ENCODE results near the gene DBET.
"Not testable (repeated sequence)": the region's sequence is repeated elsewhere in the genome, so short reads cannot be mapped to it uniquely, and the experiment has no call there.

DBET gene

DNA sequence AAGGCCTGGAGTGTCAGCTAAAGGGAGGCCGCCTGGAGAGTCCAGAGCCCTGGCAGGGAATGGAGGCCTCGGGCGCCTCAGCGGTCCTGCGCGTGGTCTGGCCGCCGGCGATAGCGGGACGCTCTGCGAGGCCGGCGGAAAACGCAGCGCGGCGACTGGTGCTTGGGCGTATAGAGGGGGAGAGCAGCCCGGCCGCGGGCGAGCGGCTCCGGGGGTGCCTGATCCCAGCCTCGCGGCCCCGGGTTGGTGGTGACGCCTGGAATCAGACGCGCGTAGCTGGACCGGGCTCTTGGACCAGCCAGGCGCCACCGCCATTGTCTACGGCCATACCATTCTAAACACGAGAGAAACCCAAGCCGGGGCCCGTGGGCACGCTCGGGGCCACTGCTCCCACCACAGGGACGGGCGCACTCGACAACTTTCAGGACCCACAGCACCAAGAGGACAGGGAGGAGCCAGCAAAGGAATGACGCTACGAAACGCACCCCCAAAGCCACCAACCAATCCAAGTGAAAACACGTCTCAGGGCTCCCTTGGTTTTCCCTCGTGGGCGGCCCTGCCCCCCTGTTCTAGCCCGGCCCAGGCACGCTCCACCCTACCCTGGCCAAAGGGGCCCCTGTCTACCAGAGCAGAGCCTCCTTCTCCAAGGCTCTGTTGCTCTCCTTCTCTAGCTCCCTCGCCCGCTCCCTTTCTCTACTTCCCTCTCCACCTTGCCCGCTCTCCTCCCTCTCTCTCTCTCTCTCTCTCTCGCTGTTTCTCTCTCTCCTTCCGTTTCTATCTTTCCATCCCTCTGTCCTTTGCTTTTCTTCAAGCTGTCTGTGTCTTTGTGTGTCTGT, 45.1 kb upstream of the DBET start:
- no peak overlapping the region for H3K27ac ChIP-seq
- no peak for TF ChIP-seq ZFX (IDR thresholded peaks at IDR 0.05; ENCODE audit: borderline replicate concordance)

DNA sequence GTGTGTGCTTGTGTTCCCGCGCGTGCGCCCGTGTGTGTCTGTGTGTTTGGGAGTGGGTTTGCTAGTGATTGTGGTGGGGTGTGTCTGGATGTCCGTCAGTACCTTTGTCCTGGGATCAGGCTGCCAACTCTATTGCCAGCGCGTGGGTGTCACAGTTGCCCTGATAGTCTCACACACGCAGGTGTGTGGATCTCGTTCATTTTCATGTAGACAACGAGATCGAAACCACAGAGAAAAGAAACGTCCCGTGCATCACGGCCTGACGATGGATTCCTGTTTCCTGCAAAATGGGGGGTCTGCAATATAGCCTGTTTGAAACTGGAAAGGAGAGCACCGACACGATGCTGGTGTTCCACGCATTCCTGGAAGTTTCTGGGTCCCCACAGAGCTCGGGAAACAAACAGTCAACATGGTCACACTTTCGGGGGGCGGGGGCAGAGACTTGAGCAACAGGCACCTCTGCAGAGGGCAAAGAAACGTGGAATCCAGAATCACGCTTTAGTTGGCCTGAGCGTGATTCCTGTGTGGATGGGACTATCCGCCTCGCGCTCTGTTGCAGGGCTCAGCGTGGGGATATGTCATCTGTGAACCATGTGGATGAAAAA, 44.3 kb upstream of the DBET start:
- not testable (repeated sequence) for H3K27ac ChIP-seq

DNA sequence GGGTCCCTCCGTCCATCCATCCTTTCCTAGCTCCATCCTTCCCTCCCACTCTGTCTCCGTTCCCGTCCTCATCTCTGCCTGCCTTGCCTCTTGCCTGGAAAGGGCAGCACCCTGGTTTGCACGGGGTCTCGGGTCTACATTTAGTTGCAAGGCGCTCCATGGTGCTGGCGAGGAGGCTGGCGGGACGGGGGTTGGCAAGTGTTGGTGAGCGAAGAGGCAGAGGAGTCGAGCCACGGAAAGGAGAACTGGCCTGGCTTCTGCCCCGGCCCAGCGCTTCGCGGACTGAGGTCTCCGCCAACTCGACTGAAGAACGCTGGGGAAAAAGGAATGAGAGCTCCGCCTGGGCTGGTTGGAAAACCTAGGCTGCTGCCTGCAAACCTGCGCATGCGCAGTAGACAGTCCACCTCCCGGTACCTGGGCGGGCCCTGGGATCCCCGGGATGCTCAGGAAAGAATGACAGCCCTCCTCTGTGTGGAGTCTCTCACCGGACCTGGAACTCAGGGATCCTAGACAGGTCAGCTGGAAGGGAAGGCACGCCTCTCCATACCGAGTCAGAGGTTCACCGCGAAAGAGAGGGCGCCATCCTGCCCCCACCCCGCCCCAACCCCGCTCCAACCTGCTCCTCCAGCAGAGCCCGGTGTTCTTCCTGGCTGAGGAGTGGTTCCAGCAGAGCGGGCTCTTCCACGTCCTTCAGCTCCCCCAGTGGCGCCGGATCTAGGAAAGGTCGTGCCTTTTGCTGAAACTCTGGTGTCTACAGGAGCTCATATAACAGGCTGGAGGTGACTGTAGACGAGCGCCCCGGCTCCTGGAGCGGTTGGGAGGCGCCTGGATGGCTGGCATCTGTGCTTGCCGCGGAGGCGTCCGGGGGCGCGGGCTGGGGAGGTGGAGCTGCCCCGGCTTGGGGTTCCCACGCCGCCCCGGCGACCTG, 43.2 kb upstream of the DBET start:
- TF ChIP-seq ZFX (IDR thresholded peaks at IDR 0.05; ENCODE audit: borderline replicate concordance) = no peak
- TF ChIP-seq, protein P1, sequence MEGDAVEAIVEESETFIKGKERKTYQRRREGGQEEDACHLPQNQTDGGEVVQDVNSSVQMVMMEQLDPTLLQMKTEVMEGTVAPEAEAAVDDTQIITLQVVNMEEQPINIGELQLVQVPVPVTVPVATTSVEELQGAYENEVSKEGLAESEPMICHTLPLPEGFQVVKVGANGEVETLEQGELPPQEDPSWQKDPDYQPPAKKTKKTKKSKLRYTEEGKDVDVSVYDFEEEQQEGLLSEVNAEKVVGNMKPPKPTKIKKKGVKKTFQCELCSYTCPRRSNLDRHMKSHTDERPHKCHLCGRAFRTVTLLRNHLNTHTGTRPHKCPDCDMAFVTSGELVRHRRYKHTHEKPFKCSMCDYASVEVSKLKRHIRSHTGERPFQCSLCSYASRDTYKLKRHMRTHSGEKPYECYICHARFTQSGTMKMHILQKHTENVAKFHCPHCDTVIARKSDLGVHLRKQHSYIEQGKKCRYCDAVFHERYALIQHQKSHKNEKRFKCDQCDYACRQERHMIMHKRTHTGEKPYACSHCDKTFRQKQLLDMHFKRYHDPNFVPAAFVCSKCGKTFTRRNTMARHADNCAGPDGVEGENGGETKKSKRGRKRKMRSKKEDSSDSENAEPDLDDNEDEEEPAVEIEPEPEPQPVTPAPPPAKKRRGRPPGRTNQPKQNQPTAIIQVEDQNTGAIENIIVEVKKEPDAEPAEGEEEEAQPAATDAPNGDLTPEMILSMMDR (IDR thresholded peaks at IDR 0.05) = no peak
- no peak overlapping the region for H3K27ac ChIP-seq

DNA sequence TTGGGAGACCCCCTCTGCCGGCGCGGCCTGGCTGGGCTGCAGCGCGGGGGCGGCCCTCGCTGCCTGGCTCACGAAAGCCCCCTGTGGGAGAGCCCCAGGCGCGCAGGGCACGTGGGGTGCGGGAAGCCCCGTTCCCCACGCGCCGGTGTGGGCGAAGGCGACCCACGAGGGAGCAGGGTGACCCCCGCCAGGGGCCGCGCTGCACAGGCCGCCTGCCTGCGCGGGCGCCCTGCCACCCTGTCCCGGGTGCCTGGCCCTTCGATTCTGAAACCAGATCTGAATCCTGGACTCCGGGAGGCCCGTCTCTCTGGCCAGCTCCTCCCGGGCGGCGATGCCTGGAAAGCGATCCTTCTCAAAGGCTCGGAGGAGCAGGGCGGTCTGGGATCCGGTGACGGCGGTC, 42.3 kb upstream of the DBET start:
- H3K27ac ChIP-seq = not testable (repeated sequence)

DNA sequence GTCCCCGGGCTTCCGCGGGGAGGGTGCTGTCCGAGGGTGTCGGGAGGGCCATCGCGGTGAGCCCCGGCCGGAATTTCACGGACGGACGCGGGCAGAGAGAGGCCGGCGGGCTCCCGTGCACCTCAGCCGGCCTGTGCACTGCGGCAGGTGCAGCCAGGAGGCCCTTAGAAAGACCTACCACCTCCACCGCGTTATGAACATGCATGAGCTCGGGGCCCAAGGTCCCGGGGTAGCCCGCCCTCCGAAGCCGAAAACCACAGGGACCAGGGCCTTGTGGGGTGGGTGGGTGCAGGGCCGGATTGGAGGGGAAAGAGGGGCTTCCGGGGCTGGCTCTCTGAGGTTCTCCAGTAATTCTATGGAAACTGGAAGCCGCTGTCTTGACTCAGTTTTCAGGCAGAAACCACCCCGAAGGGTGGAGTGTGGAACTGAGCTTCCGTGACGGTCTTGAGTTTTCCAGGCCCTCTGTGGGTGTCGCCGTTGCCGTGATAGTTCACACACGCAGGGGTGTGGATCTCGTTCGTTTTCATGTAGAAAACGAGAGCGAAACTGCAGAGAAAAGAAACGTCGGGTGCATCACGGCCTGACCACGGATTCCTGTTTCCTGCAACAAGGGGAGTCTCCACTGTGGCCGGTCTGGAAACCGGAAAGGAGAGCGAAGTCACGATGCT, 41.6 kb upstream of the DBET start:
- H3K27ac ChIP-seq = not testable (repeated sequence)

DNA sequence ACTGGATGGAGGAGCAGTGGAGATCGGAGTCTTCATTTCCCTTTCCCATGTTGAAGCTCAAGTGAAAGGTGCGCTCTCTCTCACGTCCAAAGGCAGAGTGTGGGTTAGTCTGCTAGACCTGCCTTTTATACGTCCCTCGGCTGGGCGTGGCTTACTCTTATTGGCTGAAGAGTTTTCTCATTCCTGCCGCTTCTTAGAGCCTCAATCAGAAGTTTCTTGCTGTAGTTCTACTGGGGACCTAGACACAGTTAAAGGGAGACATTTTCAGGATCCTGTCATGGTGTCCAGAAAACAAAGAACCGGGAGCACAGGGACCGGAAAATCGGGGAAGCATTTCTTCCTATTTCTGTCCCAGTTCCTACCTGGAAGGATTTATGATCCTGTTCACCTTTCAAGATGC, 37.1 kb upstream of the DBET start, which contains the start of gene FRG2:
Gene FRG2 (minus strand): TSS at position 101 of the 400 bp plus-strand sequence. CDS start 52 bp downstream, at position 49.
- H3K27ac ChIP-seq = not testable (repeated sequence)

DNA sequence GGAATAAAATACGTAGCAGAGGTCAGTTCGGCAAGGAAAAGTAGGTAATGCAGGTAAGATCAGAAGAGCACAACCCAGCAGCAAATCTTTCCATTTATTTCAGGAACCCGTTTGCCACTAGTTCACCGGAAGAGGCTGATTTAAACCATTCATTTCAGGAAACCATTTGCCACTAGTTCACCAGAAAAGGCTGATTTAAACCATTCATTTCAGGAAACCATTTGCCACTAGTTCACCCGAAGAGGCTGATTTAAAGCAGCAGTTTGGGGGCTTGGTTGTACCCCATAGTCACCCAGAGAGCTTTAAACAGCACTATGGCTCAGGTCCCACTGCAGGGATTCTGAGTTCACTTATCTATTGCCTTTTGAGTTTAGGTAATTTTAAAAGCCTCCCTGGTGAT, 33.0 kb upstream of the DBET start:
- H3K27ac ChIP-seq = not testable (repeated sequence)

DNA sequence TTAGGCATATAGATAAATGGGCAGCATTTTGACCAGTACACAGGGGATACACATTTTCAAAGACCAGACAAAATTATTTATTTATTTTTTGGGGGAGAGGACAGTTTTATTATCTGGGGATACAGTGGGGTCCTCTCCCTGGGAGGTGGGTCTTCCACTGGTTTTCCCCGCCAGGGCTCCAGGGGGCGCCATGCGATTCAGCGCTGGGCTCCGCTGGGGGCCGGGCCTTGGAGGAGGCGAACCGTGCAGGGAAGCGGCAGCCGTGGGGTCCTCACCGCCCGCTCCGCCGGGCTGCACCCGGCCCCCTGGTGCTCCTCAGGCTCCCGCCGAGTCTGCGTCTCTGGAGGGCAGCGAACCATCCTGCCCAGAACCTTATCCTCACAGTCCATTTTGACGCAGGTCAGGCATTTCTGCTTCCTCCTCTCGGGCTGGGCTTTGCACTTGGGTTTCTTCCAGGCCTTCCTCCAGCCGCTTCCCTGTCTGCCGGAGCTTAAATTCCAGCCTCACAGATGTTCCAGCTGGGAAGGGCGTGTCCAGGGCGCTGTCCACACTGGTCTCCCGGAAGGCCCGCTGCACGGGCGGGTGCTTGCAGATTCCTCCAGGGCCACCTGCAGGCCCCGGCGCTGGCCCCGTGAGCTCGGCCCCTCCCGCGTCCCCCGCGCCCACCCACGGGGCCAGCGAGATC, 26.5 kb upstream of the DBET start:
- TF ChIP-seq, protein P1 (IDR thresholded peaks at IDR 0.05) = peak; percentile 19
- H3K27ac ChIP-seq = not testable (repeated sequence)

DNA sequence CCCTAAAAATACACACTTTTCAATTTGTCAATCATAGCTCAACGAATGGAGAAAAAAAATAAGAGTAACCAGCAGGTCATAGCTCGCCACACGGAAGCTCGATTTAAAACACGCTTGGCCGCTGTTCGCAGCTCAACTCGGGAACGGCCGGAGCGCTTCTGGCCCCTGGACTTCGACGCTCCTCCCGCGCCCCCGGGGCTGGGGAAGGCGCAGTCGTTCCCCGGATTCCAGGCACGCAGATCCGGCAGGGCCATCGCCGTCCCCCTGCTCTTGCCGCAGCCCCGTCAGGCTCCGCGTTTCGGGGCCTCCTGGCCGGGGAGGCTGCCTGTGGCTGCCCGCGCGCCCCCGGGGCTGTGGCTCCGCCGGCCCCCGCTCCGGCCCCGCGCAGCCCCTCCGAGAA, 23.4 kb upstream of the DBET start:
- H3K27ac ChIP-seq = not testable (repeated sequence)

DNA sequence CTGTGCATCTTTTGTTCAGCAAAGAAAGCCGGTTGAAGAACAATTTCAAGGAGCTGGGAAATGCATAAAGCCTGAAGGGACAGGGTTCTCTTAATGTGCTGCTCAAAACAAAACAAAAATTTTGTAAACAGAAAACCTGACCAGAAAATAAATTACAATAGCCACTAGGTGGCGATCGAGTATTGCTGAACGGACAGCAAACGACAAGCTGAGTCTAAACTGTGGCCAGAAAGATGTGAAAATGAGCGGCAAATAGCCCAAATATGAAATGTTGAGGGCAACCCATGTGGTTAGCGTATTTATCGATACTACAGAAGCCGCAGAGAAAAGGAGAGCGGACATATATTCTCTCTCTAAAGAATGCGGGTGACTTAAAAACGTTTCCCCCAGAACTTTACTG, 16.7 kb upstream of the DBET start:
- H3K27ac ChIP-seq = not testable (repeated sequence)

DNA sequence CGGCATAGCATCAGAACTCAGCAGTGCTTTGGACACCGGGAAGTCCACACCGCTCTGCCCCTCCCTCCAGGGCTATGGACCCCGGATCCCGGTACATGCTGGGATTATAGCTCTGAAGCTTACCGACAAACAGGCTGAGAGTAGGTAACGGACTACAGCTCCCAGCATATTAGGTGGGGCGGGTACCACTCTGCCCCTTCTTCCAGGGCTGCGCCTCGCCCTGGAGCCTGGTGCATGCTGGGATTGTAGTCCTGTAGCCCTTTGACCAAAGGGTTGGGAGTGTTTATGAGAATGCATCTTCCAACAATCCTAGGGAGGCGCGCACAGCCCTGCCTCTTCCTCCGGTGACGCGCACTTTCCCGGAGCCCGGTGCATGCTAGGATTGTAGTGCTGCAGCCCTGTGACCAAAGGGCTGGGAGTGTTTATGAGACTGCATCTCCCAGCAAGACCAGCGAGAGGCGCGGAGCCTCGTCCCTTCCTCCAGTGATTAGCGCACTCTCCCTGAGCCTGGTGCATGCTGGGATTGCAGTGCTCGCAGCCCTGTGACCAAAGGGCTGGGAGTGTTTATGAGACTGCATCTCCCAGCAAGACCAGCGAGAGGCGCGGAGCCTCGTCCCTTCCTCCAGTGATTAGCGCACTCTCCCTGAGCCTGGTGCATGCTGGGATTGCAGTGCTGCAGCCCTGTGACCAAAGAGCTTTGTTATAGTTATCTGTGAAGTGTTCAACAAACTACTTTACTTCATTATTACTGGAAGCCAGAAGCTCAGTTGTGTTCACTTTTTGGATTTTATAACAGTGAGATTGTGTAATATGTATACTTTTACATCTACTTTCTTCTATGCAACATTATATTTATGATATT, 14.7 kb upstream of the DBET start:
- not testable (repeated sequence) for H3K27ac ChIP-seq

DNA sequence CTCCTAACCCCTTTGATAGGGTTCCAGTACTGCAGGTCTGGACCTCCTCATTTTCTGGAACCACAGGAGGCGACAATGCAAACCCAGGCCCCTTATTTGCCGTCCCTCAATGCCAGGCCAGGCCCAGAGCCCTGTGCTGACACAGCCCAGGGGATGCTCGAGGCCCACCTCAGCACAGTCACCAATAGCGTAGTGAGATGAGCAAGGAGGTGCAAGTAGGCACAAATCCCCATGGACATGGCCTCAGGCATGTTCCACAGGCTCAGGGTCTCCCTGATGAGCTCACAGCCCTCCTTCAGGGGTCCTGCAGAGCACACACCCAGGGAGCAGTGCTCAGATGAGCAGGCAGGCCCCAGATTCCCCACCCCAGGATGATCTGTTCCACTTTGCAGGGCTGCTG, 5.3 kb upstream of the DBET start:
- H3K27ac ChIP-seq = not testable (repeated sequence)

DNA sequence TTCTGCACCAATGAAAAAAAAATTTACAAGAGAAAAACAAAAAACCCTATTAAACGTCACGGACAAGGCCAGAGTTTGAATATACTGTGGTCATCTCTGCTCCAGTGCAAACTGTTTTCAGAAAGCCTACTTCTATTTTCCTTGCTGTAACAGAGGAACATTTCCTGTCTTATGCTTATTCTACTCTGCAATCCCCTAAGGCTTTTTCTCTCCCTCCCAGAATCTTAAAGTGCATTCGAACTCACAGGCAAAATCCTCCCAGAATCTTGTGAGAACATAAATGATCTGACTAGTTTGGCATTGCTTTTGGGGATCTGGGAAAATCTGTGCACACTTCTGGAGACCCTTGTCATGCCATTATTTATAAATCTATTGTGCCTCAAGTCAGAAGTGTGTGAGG, 503 bp downstream of the DBET start:
- not testable (repeated sequence) for H3K27ac ChIP-seq

DNA sequence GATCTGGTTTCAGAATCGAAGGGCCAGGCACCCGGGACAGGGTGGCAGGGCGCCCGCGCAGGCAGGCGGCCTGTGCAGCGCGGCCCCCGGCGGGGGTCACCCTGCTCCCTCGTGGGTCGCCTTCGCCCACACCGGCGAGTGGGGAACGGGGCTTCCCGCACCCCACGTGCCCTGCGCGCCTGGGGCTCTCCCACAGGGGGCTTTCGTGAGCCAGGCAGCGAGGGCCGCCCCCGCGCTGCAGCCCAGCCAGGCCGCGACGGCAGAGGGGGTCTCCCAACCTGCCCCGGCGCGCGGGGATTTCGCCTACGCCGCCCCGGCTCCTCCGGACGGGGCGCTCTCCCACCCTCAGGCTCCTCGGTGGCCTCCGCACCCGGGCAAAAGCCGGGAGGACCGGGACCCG, 4.0 kb downstream of the DBET start:
- H3K27ac ChIP-seq = not testable (repeated sequence)

DNA sequence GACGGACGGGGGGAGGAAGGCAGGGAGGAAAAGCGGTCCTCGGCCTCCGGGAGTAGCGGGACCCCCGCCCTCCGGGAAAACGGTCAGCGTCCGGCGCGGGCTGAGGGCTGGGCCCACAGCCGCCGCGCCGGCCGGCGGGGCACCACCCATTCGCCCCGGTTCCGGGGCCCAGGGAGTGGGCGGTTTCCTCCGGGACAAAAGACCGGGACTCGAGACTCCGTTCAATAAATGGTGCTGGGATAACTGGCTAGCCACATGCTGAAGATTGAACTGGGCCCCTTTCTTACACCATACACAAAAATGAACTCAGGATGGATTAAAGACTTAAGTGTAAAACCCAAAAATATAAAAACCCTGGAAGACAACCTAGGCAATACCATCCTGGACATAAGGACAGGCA, 28.8 kb downstream of the DBET start:
- not testable (repeated sequence) for H3K27ac ChIP-seq

DNA sequence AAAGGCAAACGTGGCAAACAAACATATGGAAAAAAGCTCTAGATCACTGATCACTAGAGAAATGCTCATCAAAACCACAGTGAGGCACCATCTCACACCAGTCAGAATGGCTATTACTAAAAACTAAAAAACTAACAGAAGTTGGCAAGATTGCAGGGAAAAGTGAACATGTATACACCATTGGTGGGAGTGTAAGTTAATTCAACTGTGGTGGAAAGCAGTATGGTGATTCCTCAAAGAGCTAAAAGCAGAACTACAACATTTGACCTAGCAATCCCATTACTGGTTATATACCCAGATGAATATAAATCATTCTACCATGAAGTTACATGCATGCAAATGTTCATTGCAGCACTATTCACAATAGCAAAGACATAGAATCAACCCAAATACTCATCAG, 29.7 kb downstream of the DBET start:
- H3K27ac ChIP-seq = not testable (repeated sequence)

DNA sequence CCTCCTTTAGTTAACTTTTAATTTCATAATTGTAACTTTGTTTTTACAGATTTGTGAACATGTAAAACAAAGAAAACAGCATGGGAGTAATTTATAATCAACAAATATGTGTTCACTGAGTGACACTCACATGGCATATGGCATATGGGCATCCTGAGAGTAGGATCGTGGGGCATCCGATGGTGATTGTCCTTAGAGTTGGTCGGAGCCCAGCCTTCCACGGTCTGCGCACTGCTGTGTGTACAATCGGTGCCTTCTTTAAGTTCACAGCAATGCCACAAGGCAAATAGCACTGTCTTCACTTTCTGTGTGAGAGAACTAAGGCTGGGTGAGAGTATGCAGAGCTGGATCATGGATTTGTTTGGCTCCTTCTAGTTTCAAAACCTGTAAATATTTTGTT, 31.0 kb downstream of the DBET start:
- not testable (repeated sequence) for H3K27ac ChIP-seq
